Upper lobe of right lung (tissue), 1 donor: ENCODE results near the gene UCP2. TPM values are rescaled to one million over a fixed set of nuclear protein-coding genes. Genes with fewer than 3 reads are reported as not detected.

Experiments
- ATAC-seq: fragments of 200-7000 bp; cut with Tn5 transposase; one replicate; pipeline ENCODE4 v1.9.1; 2020; ENCODE audit warnings: mild to moderate bottlenecking, moderate library complexity
- DNase-seq: peaks from one replicate; pipeline ENCODE4 v3.0.0-alpha.2; 2020
- H3K27ac ChIP-seq: fragments of 200-600 bp; one replicate; pipeline ENCODE4 v1.8.0; 2022
- H3K27me3 ChIP-seq: fragments of 200-600 bp; one replicate; pipeline ENCODE4 v1.8.0; 2022; ENCODE audit warnings: mild to moderate bottlenecking
- H3K36me3 ChIP-seq: fragments of 200-600 bp; one replicate; pipeline ENCODE4 v1.8.0; 2022
- H3K4me1 ChIP-seq: fragments of 200-600 bp; one replicate; pipeline ENCODE4 v1.8.0; 2022
- H3K4me3 ChIP-seq: fragments of 200-600 bp; one replicate; pipeline ENCODE4 v1.8.0; 2022; ENCODE audit warnings: mild to moderate bottlenecking
- H3K9me3 ChIP-seq: fragments of 200-600 bp; one replicate; pipeline ENCODE4 v1.8.0; 2022
- CTCF ChIP-seq: fragments of 200-600 bp; IDR thresholded peaks from one replicate; pipeline ENCODE4 v1.8.0; 2022; ENCODE audit warnings: antibody characterized with exemption
- intact Hi-C: fragments of 100-400 bp; cut with DNase I; formaldehyde crosslinking; loops from one replicate; pipeline ENCODE4 v1.11.0; 2022
- total RNA-seq: library from RNA; stranded (reverse); fragmentation: NEBNext Ultra II Directional; extraction: Animal tissue kit (Norgen Biotek cat#: 25700); gene quantifications from one replicate; pipeline ENCODE4 v1.2.1, GENCODE V29; 2021
- donor health status: DM: no; HTN: yes; CAD: no; lungs with severe emphysema.

The UCP2 gene
- total RNA-seq, 1 donor from 2014 or later = 56.3 TPM

DNA sequence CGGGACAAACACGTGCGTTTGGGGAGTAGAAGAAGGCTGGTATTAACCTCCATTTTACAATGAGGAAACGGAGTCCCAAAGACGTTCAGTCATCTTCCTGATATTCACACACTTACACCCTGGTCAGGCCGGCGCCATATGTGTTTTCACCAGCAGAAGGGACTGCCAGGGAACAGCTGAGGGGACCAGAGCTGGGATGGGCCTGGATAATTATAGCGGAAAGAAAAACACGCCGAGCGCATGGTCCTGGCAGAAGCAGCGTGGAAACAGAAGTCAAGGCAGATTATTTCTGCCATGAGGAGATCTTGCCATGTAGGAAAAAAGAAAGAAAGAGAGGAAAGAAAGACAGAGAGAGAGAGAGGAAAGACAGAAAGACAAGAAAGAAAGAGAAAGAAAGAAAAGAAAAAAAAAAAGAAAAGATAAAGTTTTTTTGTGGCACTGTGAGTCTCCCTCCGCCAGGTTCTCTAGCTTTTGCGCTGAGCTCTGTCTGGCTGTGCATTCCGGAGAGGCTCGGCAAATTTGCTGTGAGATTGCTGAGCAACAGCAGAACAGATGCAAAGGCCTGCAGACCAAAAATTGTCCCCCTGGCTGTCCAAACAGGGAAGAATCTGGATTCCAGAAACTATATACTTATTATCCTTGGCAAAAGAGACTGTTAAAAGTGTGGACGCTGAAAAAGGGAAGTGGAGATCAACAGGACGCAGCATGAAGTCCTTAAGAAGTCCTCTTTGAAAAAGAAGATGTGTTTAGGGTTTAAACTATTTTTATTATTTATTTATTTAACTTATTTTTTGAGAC lies 1.3 kb upstream of the UCP2 start:
- intact Hi-C loops = no loop called here
- peak; percentile 15 for DNase-seq
- no peak for ATAC-seq
- H3K27ac ChIP-seq = peak overlapping the region; percentile 95
- no peak for TF ChIP-seq CTCF
- H3K36me3 ChIP-seq = no peaks in the 10 kb centered on the region
- H3K4me1 ChIP-seq = peaks cover 34% of the 10 kb centered on the region
- no peaks in the 10 kb centered on the region for H3K27me3 ChIP-seq
- H3K9me3 ChIP-seq = no peaks in the 10 kb centered on the region
- H3K4me3 ChIP-seq = peak overlapping the region; percentile 62

DNA sequence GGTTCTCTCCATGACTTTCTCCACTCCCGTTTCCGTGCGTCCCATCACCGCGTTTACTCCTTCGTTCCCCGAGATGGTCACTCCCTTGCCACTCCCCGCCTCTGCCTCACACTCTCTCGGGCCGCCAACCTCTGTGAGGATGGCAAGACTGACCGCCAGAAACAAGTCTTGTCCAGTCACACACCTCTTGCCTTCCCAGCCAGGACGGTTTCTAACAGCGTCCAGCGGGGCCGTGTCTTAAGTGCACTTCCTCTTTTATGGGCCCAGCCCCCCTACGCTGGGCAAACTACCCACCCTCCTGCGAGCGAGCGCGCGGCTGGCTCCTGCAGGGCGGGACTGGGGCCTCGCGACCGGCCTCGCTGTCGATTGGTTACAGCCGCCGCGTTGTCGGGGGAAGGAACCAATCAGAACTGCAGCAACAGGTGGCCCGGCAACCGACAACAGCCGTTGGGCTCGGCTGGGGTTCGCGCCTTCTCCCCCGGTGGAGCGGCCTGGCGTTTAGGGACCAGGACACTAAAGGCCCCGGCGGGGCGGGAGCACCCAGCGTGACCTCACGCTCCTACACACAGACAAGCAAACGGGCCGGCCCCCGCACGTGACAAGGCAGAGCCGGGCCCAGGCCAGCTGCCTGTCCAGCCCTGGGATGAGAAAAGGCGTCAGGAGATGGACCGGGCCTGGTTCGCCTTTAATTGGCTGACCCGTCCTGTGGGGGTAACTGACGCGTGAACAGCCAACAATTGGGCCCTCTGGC lies 522 bp upstream of the UCP2 start:
- ATAC-seq (peak; percentile 93), DNase-seq (peak; percentile 98)
- Histone ChIP-seq H3K9me3 (no peaks in the 10 kb centered on the region), H3K4me3 (peak overlapping the region; percentile 62), H3K27me3 (no peaks in the 10 kb centered on the region), H3K27ac (peak overlapping the region; percentile 95), H3K4me1 (peaks cover 37% of the 10 kb centered on the region), H3K36me3 (peaks cover 7% of the 10 kb centered on the region)
- intact Hi-C loops = no loop called here
- no peak for TF ChIP-seq CTCF

GRCh38 chr11:73981051-73981805 lies 1.4 kb downstream of the UCP2 start:
- Histone ChIP-seq H3K4me1 (peaks cover 37% of the 10 kb centered on the region), H3K9me3 (no peaks in the 10 kb centered on the region), H3K27ac (peak overlapping the region; percentile 95), H3K4me3 (peak overlapping the region; percentile 62), H3K27me3 (no peaks in the 10 kb centered on the region), H3K36me3 (peaks cover 26% of the 10 kb centered on the region)
- no peak for TF ChIP-seq CTCF
- no peak for ATAC-seq
- intact Hi-C loops = no loop called here
- peak; percentile 16 for DNase-seq

DNA sequence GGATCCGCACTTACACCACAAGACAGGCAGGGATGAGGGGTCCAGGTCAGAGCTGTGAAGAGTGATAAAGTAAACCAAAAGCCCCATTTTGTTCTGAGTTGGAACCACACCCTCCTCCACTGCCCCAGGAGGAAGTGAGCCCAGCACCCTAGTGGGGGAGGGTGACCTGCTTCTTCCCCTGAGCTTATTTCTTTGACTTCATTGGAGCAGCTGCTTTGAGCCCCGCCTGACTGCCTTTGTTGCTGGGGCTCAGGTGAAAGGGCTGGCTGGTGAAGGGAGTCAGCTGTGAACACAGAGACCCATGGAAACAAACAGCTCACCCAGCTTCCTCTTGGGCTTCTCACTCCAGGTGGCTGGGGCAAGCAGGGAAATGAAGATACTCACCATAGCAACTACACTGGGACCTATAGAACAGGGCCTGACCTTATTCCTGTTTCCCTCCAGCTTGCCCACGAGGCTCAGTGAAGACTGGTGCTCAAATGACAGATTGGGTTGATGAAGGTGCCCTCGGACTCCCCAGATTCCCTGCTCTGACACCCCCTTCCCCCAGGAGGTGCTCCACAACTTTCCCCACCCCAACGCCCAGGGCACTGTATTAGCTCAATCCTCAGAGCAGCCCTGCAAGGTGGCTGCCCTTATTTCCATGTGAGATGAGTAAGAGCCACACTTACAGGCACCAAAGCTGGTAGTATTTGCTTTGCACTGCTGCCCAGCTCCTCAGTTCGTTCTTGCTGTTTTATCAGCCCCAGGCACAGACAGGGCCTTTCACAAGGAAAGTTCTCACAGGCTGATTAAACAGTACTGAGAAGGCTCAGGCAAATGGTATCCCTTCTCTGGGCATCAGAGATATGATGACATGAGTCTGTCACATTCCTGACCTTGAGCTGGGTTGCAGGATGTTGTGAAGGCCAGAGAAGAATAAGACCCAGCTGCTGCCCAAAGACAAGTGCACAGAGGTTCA lies 2.4 kb downstream of the UCP2 start:
- H3K4me1 ChIP-seq = peaks cover 37% of the 10 kb centered on the region
- peak; percentile 8 for ATAC-seq
- DNase-seq = peak; percentile 69
- H3K9me3 ChIP-seq = no peaks in the 10 kb centered on the region
- H3K36me3 ChIP-seq = peaks cover 36% of the 10 kb centered on the region
- intact Hi-C loops = no loop called here
- no peak for TF ChIP-seq CTCF
- no peaks in the 10 kb centered on the region for H3K27me3 ChIP-seq
- peak overlapping the region; percentile 32 for H3K4me3 ChIP-seq
- peak overlapping the region; percentile 95 for H3K27ac ChIP-seq
